Measurements from ENCODE around the gene SLC25A24.
"Not testable (repeated sequence)": the region's sequence is repeated elsewhere in the genome, so short reads cannot be mapped to it uniquely, and the experiment has no call there.

Gene SLC25A24

GRCh38 chr1:108139555-108139954, 60.6 kb downstream of the SLC25A24 start:
- DNase-seq (ENCODE audit: low spot score) = not testable (repeated sequence)

- not testable (repeated sequence) for DNase-seq (ENCODE audit: low spot score)
Observed at GRCh38 chr1:108133148-108133547, 67.0 kb downstream of the SLC25A24 start.

GRCh38 chr1:108132367-108132766, 67.8 kb downstream of the SLC25A24 start:
- DNase-seq (ENCODE audit: low spot score) = not testable (repeated sequence)

- DNase-seq (ENCODE audit: low spot score) = not testable (repeated sequence)
Observed at GRCh38 chr1:108131281-108131680, 68.9 kb downstream of the SLC25A24 start.

- DNase-seq (ENCODE audit: low spot score) = no peak
Observed at GRCh38 chr1:108130794-108131193, 69.3 kb downstream of the SLC25A24 start.

GRCh38 chr1:108129999-108130398, 70.1 kb downstream of the SLC25A24 start:
- DNase-seq (ENCODE audit: low spot score) = no peak

GRCh38 chr1:108125312-108126138, 74.6 kb downstream of the SLC25A24 start:
- peak; percentile 78 for DNase-seq (ENCODE audit: low spot score)

GRCh38 chr1:108124622-108125311, 75.4 kb downstream of the SLC25A24 start:
- DNase-seq (ENCODE audit: low spot score) = no peak

GRCh38 chr1:108124023-108124422, 76.1 kb downstream of the SLC25A24 start:
- DNase-seq (ENCODE audit: low spot score) = no peak

- DNase-seq (ENCODE audit: low spot score) = no peak
Observed at GRCh38 chr1:108121358-108122143, 78.6 kb downstream of the SLC25A24 start.

- no peak for DNase-seq (ENCODE audit: low spot score)
Observed at GRCh38 chr1:108120163-108120562, 80.0 kb downstream of the SLC25A24 start.

- no peak for DNase-seq (ENCODE audit: low spot score)
Observed at GRCh38 chr1:108119500-108119899, 80.6 kb downstream of the SLC25A24 start.

GRCh38 chr1:108117945-108118902, 81.9 kb downstream of the SLC25A24 start:
- no peak for DNase-seq (ENCODE audit: low spot score)

GRCh38 chr1:108117237-108117636, 82.9 kb downstream of the SLC25A24 start:
- no peak for DNase-seq (ENCODE audit: low spot score)

GRCh38 chr1:108114033-108114599, 86.0 kb downstream of the SLC25A24 start:
- DNase-seq (ENCODE audit: low spot score) = no peak

GRCh38 chr1:108113496-108113895, 86.6 kb downstream of the SLC25A24 start:
- DNase-seq (ENCODE audit: low spot score) = no peak

GRCh38 chr1:108109295-108109973, 90.7 kb downstream of the SLC25A24 start:
- no peak for DNase-seq (ENCODE audit: low spot score)

- DNase-seq (ENCODE audit: low spot score) = no peak
Observed at GRCh38 chr1:108108119-108108518, 92.0 kb downstream of the SLC25A24 start.

- DNase-seq (ENCODE audit: low spot score) = no peak
Observed at GRCh38 chr1:108107658-108108057, 92.5 kb downstream of the SLC25A24 start.

- no peak for DNase-seq (ENCODE audit: low spot score)
Observed at GRCh38 chr1:108106775-108107174, 93.4 kb downstream of the SLC25A24 start.

Measured in NAMALWA (cell line).